HepG2 (cell line): ENCODE results near the gene THRAP3. TPM values are rescaled to one million over a fixed set of nuclear protein-coding genes. Genes with fewer than 3 reads are reported as not detected.

ENCODE experiments used
- ATAC-seq: fragments of 200-7000 bp; cut with Tn5 transposase; 3 replicates; pipeline ENCODE4 v1.9.1; 2020; ENCODE audit warnings: mild to moderate bottlenecking, moderate library complexity
- BruUV-seq: library from RNA; stranded (reverse); fragments of 400-500 nt; replicated peaks from 2 replicates; lab custom pipeline; 2021; lab: Mats Ljungman, UMichigan
- CTCF ChIA-PET: fragments of 300-600 bp; formaldehyde crosslinking; extraction: SDS; loops from one replicate; lab custom pipeline; 2021; ENCODE audit warnings: low total read pairs, inconsistent platforms, low intra/inter-chr PET ratio; lab: Yijun Ruan, JAX
- POLR2A ChIA-PET: fragments of 350-600 bp; sonication (Branson Sonifier 250); formaldehyde crosslinking; loops from one replicate; lab custom pipeline; 2020; ENCODE audit warnings: antibody characterized with exemption, inconsistent platforms; lab: Yijun Ruan, JAX
- DNase-seq: peaks from one replicate; pipeline ENCODE4 v3.0.0-alpha.2; 2015; ENCODE audit warnings: low spot score
- FAIRE-seq: peaks from 3 replicates; lab custom pipeline; 2011; peaks lifted over from hg19 to GRCh38; lab: Jason Lieb, UNC
- H2AFZ ChIP-seq: one replicate; pipeline ENCODE4 v1.6.1; 2011; ENCODE audit warnings: low read length, inconsistent platforms
- H3K27ac ChIP-seq: fragments of 300-600 bp; 3 replicates; pipeline ENCODE4 v1.8.0; 2011; ENCODE audit warnings: mixed run types, mild to moderate bottlenecking, mixed read lengths, low read length, inconsistent platforms; ENCODE audit not compliant: insufficient read depth; ENCODE audit errors: extremely low read length
- H3K27me3 ChIP-seq, 2 experiments: fragments of 200-600 bp in 1 of 2; 2 replicates in 1 of 2; 3 replicates in 1 of 2; pipeline versions ENCODE4 v1.6.0 to v1.8.0; 2011; ENCODE audit warnings: low read length in 2 of 2, mild to moderate bottlenecking in 2 of 2, moderate library complexity in 2 of 2, inconsistent platforms in 1 of 2; ENCODE audit not compliant: insufficient read depth in 2 of 2, control insufficient read depth in 1 of 2
- H3K36me3 ChIP-seq, 2 experiments: fragments of 200-600 bp in 1 of 2; replicated peaks in 1 of 2; 2 replicates in 1 of 2; 3 replicates in 1 of 2; pipeline versions ENCODE4 v1.5.1 to v1.8.0; 2011; ENCODE audit warnings: low read length in 2 of 2, inconsistent platforms in 1 of 2; ENCODE audit not compliant: insufficient read depth in 2 of 2, control insufficient read depth in 1 of 2
- H3K4me1 ChIP-seq: 2 replicates; pipeline ENCODE4 v1.5.1; 2012; ENCODE audit warnings: low read length, inconsistent platforms; ENCODE audit not compliant: insufficient read depth
- H3K4me2 ChIP-seq: 2 replicates; pipeline ENCODE4 v1.6.0; 2011; ENCODE audit warnings: low read depth, low read length, inconsistent platforms
- H3K4me3 ChIP-seq, 3 experiments: fragments of 200-600 bp in 1 of 3; sonication (generic), shearing (Covaris generic) in 1 of 3; replicated peaks in 1 of 3; 2 replicates each; pipeline ENCODE4 v1.5.1; 2011 to 2016; ENCODE audit warnings: low read length in 3 of 3, inconsistent platforms in 2 of 3, low read depth in 2 of 3, mild to moderate bottlenecking in 2 of 3, control low read depth in 1 of 3, mixed read lengths in 1 of 3; ENCODE audit not compliant: insufficient read depth in 1 of 3
- H3K79me2 ChIP-seq: one replicate; pipeline ENCODE4 v1.6.1; 2011; ENCODE audit warnings: low read length, inconsistent platforms; ENCODE audit not compliant: insufficient read depth
- H3K9ac ChIP-seq: 2 replicates; pipeline ENCODE4 v1.6.0; 2011; ENCODE audit warnings: mild to moderate bottlenecking, low read depth, low read length, inconsistent platforms; ENCODE audit not compliant: insufficient read depth
- H3K9me3 ChIP-seq: 2 replicates; pipeline ENCODE4 v1.5.1; 2012; ENCODE audit warnings: mild to moderate bottlenecking, low read length
- H4K20me1 ChIP-seq: 2 replicates; pipeline ENCODE4 v1.6.0; 2011; ENCODE audit warnings: inconsistent platforms, mild to moderate bottlenecking, low read length, moderate library complexity; ENCODE audit not compliant: insufficient read depth
- CHCHD3 ChIP-seq: sonication (generic); formaldehyde crosslinking; IDR thresholded peaks from 2 replicates; pipeline ENCODE4 v1.8.0; 2022; ENCODE audit warnings: mild to moderate bottlenecking, missing genetic modification reagents, moderate library complexity
- CSRNP1 ChIP-seq: sonication (generic); formaldehyde crosslinking; IDR thresholded peaks from 2 replicates; pipeline ENCODE4 v1.8.1; 2023; ENCODE audit warnings: mild to moderate bottlenecking, missing genetic modification reagents
- EP300 ChIP-seq, 3 experiments: sonication (generic) in 1 of 3; formaldehyde crosslinking in 1 of 3; IDR thresholded peaks; 2 replicates each; pipeline versions ENCODE4 v1.5.1 to v1.6.1; 2011 to 2020; ENCODE audit warnings: low read depth in 2 of 3, low read length in 2 of 3, borderline replicate concordance in 1 of 3, improper control_type of control experiment in 1 of 3, mild to moderate bottlenecking in 1 of 3, missing genetic modification reagents in 1 of 3, moderate library complexity in 1 of 3
- ETV6 ChIP-seq: sonication (generic); formaldehyde crosslinking; conservative IDR thresholded peaks from 2 replicates; pipeline ENCODE4 v1.4.0; 2020; ENCODE audit warnings: missing genetic modification reagents
- NPAS2 ChIP-seq: sonication (generic); formaldehyde crosslinking; IDR thresholded peaks from 2 replicates; pipeline ENCODE4 v1.8.0; 2022; ENCODE audit warnings: mild to moderate bottlenecking, missing genetic modification reagents, borderline replicate concordance
- ZBTB14 ChIP-seq: sonication (generic); formaldehyde crosslinking; IDR thresholded peaks from 2 replicates; pipeline ENCODE4 v1.4.0; 2020; ENCODE audit warnings: missing genetic modification reagents
- ZC3H4 ChIP-seq: sonication (generic); formaldehyde crosslinking; IDR thresholded peaks from 2 replicates; pipeline ENCODE4 v1.4.0; 2020; ENCODE audit warnings: missing genetic modification reagents, borderline replicate concordance
- ZKSCAN5 ChIP-seq: sonication (generic); formaldehyde crosslinking; IDR thresholded peaks from 2 replicates; pipeline ENCODE4 v1.5.1; 2020; ENCODE audit warnings: mild to moderate bottlenecking, missing genetic modification reagents
- ZNF205 ChIP-seq: IDR thresholded peaks from 2 replicates; pipeline ENCODE4 v1.6.1; 2018; ENCODE audit warnings: missing biosample characterization, missing genetic modification reagents
- ZNF770 ChIP-seq: sonication (generic); formaldehyde crosslinking; IDR thresholded peaks from 2 replicates; pipeline ENCODE4 v1.5.0; 2020; ENCODE audit warnings: mild to moderate bottlenecking, missing genetic modification reagents
- ZSCAN31 ChIP-seq: sonication (generic); formaldehyde crosslinking; IDR thresholded peaks from 2 replicates; pipeline ENCODE4 v1.5.0; 2020; ENCODE audit warnings: low read depth, mild to moderate bottlenecking, missing genetic modification reagents
- WGBS: methylation state at CpG from one replicate; pipeline ENCODE4 v1.1.6; 2017; ENCODE audit warnings: low lambda C conversion rate; 5-methylcytosine and 5-hydroxymethylcytosine counted together
- in situ Hi-C: cut with HindIII; loops from 2 replicates; pipeline ENCODE4 v1.10.0; 2017; ENCODE audit warnings: low pct_unique_long_range_greater_than_20kb; ENCODE audit not compliant: extremely low pct_ligation_motif_present
- intact Hi-C: fragments of 100-400 bp; cut with micrococcal nuclease; formaldehyde crosslinking; loops from one replicate; pipeline ENCODE4 v1.10.0; 2022; ENCODE audit not compliant: unreplicated experiment
- polyA plus RNA-seq, 8 experiments: library from polyadenylated mRNA; depleted of rRNA in 3 of 8; stranded (reverse) in 7 of 8; unstranded in 1 of 8; fragments of >200 nt; fragmentation: Illumina TruSeq in 4 of 8; extraction: Trizol in 4 of 8; gene quantifications; 2 replicates each; pipeline versions ENCODE4 v1.2.1 to v1.2.3, GENCODE V29; 2011 to 2016; ENCODE audit warnings: low read depth in 4 of 8, missing spikeins in 1 of 8, mixed read lengths in 1 of 8; ENCODE audit not compliant: insufficient read depth in 1 of 8
- total RNA-seq, 5 experiments: library from RNA; depleted of rRNA; stranded (reverse); fragments of >200 nt; fragmentation: Illumina TruSeq; extraction: Trizol; gene quantifications; 2 replicates each; pipeline ENCODE4 v1.2.3, GENCODE V29; 2016; ENCODE audit warnings: low read depth in 1 of 5
- TF ChIP-seq, protein P1 (sequence below): sonication (generic); formaldehyde crosslinking; IDR thresholded peaks from 2 replicates; pipeline ENCODE4 v1.4.0; 2020; ENCODE audit warnings: missing genetic modification reagents

Gene THRAP3
- total and polyA plus RNA-seq, 2 of the 13 experiments (the other 11 are each of a cell fraction or from before 2014, with no cell fraction given): 45.0 to 92.6 TPM

DNA sequence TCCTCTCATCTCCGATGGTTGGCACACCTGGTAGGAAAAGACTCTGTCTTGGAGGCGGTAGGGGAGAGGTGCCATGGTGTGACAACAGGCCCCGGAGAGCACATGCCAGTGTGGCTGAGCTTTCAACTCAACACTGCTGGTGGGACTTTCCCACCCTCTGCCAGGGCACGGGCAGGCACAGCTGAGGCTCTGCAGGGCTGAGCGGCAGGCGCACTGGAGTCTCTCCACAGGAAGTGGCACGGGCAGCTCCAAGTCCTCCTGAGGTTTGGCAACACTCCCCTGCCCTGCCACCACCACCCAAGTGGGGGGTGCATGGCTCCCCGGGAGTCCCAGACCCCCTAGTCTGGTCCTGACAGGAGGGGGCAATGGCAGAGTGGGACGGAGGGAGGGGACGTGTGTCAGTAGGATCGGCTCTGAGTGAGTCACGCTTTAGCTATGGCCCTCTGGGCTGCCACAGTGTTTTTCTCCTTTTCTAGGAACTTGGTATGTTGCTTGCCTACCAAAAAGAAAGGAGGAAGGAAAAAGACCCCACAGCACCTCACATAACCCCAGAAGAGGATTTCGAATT is 126.5 kb downstream of the THRAP3 start:
- no peaks in the 10 kb centered on the region for H4K20me1 ChIP-seq
- H3K9me3 ChIP-seq: no peaks in the 10 kb centered on the region
- peaks cover 50% of the 10 kb centered on the region for H3K4me1 ChIP-seq
- peak overlapping the region; percentile 11 for H3K27ac ChIP-seq
- H3K36me3 ChIP-seq: peaks cover 36 to 67% of the 10 kb centered on the region in 2 experiments
- H3K27me3 ChIP-seq: no peaks in the 10 kb centered on the region
- intact Hi-C loops: no loop called here
- TF ChIP-seq ZBTB14 (CRISPR knock-in tag): no peak
- no peak for TF ChIP-seq CHCHD3 (CRISPR knock-in tag)
- no peak for TF ChIP-seq EP300 (IDR thresholded peaks at IDR 0.05; ENCODE audit: low read depth in 2 of 2, low read length in 2 of 2)
- no peak for TF ChIP-seq EP300 (CRISPR knock-in tag; IDR thresholded peaks at IDR 0.05; ENCODE audit: borderline replicate concordance)
- TF ChIP-seq ZNF770 (CRISPR knock-in tag): no peak
- no peak for TF ChIP-seq ZKSCAN5 (CRISPR knock-in tag)
- TF ChIP-seq, protein P1, sequence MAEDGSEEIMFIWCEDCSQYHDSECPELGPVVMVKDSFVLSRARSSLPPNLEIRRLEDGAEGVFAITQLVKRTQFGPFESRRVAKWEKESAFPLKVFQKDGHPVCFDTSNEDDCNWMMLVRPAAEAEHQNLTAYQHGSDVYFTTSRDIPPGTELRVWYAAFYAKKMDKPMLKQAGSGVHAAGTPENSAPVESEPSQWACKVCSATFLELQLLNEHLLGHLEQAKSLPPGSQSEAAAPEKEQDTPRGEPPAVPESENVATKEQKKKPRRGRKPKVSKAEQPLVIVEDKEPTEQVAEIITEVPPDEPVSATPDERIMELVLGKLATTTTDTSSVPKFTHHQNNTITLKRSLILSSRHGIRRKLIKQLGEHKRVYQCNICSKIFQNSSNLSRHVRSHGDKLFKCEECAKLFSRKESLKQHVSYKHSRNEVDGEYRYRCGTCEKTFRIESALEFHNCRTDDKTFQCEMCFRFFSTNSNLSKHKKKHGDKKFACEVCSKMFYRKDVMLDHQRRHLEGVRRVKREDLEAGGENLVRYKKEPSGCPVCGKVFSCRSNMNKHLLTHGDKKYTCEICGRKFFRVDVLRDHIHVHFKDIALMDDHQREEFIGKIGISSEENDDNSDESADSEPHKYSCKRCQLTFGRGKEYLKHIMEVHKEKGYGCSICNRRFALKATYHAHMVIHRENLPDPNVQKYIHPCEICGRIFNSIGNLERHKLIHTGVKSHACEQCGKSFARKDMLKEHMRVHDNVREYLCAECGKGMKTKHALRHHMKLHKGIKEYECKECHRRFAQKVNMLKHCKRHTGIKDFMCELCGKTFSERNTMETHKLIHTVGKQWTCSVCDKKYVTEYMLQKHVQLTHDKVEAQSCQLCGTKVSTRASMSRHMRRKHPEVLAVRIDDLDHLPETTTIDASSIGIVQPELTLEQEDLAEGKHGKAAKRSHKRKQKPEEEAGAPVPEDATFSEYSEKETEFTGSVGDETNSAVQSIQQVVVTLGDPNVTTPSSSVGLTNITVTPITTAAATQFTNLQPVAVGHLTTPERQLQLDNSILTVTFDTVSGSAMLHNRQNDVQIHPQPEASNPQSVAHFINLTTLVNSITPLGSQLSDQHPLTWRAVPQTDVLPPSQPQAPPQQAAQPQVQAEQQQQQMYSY (CRISPR knock-in tag): no peak
- no peak for TF ChIP-seq ZC3H4 (CRISPR knock-in tag)
- no peak for TF ChIP-seq ETV6 (CRISPR knock-in tag)
- TF ChIP-seq CSRNP1: no peak
- TF ChIP-seq ZNF205 (CRISPR knock-in tag): no peak
- no peak for TF ChIP-seq NPAS2
- TF ChIP-seq ZSCAN31 (CRISPR knock-in tag): no peak
- TF ChIP-seq, all 625 proteins: peak for 0
- Histone ChIP-seq H3K79me2 (no peaks in the 10 kb centered on the region), H3K9ac (no peak overlapping the region), H2AFZ (no peak overlapping the region), H3K4me3 (no peak overlapping the region), H3K4me2 (no peak overlapping the region)
- ChIA-PET CTCF (no interaction called here), POLR2A (no interaction called here)
- DNase-seq (no peak), FAIRE-seq (no peak), ATAC-seq (no peak)
- in situ Hi-C loops: no loop called here
- 83% methylated on average over 7 of the region's 13 CpGs for WGBS
- no TSS peak for BruUV-seq
